ENCODE measurements around the gene MS4A8. TPM values are rescaled to one million over a fixed set of nuclear protein-coding genes. Genes with fewer than 3 reads are reported as not detected.
"Not testable (repeated sequence)": the region's sequence is repeated elsewhere in the genome, so short reads cannot be mapped to it uniquely, and the experiment has no call there.

MS4A8 gene
- not detected for total RNA-seq

GRCh38 chr11:60699284-60699691 is at the start of gene MS4A8:
TSS of gene MS4A8 (plus strand) at chr11:60699612. CDS start at chr11:60700861, 1,249 bp downstream.
- no peak for DNase-seq

- no peak for DNase-seq
Measured at GRCh38 chr11:60657888-60658287, 41.5 kb upstream of the MS4A8 start.

- DNase-seq = no peak
Measured at GRCh38 chr11:60658409-60658808, 41.0 kb upstream of the MS4A8 start.

GRCh38 chr11:60672255-60672654 is 27.2 kb upstream of the MS4A8 start:
- DNase-seq = no peak

- DNase-seq = not testable (repeated sequence)
Measured at GRCh38 chr11:60678231-60678630, 21.2 kb upstream of the MS4A8 start.

GRCh38 chr11:60679879-60680278 is 19.5 kb upstream of the MS4A8 start:
- DNase-seq = no peak

GRCh38 chr11:60680455-60681119 is 18.8 kb upstream of the MS4A8 start:
- DNase-seq = no peak

- not testable (repeated sequence) for DNase-seq
Measured at GRCh38 chr11:60684541-60684848, 14.9 kb upstream of the MS4A8 start.

GRCh38 chr11:60691661-60692060 is 7.8 kb upstream of the MS4A8 start:
- no peak for DNase-seq

- no peak for DNase-seq
Measured at GRCh38 chr11:60699936-60700335, 524 bp downstream of the MS4A8 start.

- no peak for DNase-seq
Measured at GRCh38 chr11:60700689-60701468, 1.5 kb downstream of the MS4A8 start.

- DNase-seq = no peak
Measured at GRCh38 chr11:60701469-60701818, 2.0 kb downstream of the MS4A8 start.

- no peak for DNase-seq
Measured at GRCh38 chr11:60703374-60703773, 4.0 kb downstream of the MS4A8 start.

GRCh38 chr11:60705895-60706294 is 6.5 kb downstream of the MS4A8 start:
- no peak for DNase-seq

- DNase-seq = no peak
Measured at GRCh38 chr11:60706931-60707330, 7.5 kb downstream of the MS4A8 start.

- no peak for DNase-seq
Measured at GRCh38 chr11:60710482-60710881, 11.1 kb downstream of the MS4A8 start.

GRCh38 chr11:60711276-60711675 is 11.9 kb downstream of the MS4A8 start:
- DNase-seq = no peak

GRCh38 chr11:60713423-60713822 is 14.0 kb downstream of the MS4A8 start:
- DNase-seq = not testable (repeated sequence)

- DNase-seq = no peak
Measured at GRCh38 chr11:60717956-60718355, 18.5 kb downstream of the MS4A8 start.

- no peak for DNase-seq
Measured at GRCh38 chr11:60718524-60719316, 19.3 kb downstream of the MS4A8 start.

GRCh38 chr11:60719391-60719790 is 20.0 kb downstream of the MS4A8 start:
- no peak for DNase-seq

- no peak for DNase-seq
Measured at GRCh38 chr11:60720460-60720859, 21.0 kb downstream of the MS4A8 start.

- DNase-seq = no peak
Measured at GRCh38 chr11:60724420-60724819, 25.0 kb downstream of the MS4A8 start, which contains the start of gene MS4A18. TSS of gene MS4A18 (plus strand) at chr11:60724720.

- DNase-seq = no peak
Measured at GRCh38 chr11:60725592-60725991, 26.2 kb downstream of the MS4A8 start.

Data from effector CD4-positive, alpha-beta T cell (primary cell).